GM13977 (cell line): ENCODE results near the gene GALNT18.

Experiments
- DNase-seq: peaks from one replicate; pipeline ENCODE4 v3.0.0; 2012; ENCODE audit warnings: low spot score
- CTCF ChIP-seq: IDR thresholded peaks from 2 replicates; pipeline ENCODE4 v1.5.1; 2012; ENCODE audit warnings: mild to moderate bottlenecking, control low read depth; ENCODE audit not compliant: insufficient read depth; ENCODE audit errors: extremely low read depth, missing control alignments
- in situ Hi-C: fragments of 300-500 bp; cut with MboI; formaldehyde crosslinking; loops from one replicate; pipeline ENCODE4 v1.12.0; 2022; ENCODE audit warnings: low sequenced_read_pairs, low pct_unique_long_range_greater_than_20kb, mixed read lengths, inconsistent platforms; ENCODE audit not compliant: unreplicated experiment

Gene GALNT18

DNA sequence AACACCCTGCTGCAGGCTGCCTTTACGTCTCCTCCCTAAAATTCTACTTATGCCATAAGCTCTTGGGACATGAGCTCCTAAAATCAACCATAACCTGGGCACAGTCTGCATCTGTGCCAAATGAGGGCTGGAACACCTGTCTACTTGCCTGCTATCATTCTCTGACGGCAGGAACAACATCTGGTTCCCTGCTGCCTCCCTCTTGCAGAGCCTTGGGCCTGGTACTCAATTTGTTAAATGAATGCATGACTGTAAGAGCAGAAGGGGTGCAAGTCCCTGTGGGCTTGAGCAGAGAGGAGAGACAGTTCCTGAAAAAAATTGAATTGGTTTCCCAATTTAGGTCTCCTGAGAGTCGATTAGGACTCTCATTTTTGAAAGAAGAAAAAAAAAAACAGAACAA, 202.1 kb downstream of the GALNT18 start:
- no peak for DNase-seq

GRCh38 chr11:11416917-11417316, 204.9 kb downstream of the GALNT18 start:
- TF ChIP-seq CTCF, result no peak
- in situ Hi-C loops, result no loop called here
- no peak for DNase-seq

More for the DNA sequence above, 202.1 kb downstream of the GALNT18 start:
- in situ Hi-C loops, result no loop called here
- no peak for TF ChIP-seq CTCF

DNA sequence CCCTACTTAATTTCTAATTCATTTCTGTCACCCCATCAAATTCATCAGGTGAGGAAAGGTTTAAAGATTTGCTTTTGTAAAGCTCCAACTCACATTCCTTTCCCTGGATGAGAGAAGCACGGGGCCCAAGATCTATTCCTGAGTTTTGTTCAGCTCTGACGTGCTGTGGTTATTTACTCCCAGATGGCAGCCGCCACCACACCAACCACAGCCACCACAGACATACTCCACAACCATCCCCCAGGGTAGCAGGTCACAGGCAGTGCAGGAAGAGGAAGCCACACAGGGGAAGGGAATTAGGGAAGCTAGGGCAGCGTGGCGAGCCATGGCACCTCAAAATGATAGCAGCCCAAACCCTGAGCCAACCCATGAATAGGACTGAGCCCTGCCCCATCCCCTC, 205.3 kb downstream of the GALNT18 start:
- no peak for DNase-seq
- no peak for TF ChIP-seq CTCF
- in situ Hi-C loops, result no loop called here

DNA sequence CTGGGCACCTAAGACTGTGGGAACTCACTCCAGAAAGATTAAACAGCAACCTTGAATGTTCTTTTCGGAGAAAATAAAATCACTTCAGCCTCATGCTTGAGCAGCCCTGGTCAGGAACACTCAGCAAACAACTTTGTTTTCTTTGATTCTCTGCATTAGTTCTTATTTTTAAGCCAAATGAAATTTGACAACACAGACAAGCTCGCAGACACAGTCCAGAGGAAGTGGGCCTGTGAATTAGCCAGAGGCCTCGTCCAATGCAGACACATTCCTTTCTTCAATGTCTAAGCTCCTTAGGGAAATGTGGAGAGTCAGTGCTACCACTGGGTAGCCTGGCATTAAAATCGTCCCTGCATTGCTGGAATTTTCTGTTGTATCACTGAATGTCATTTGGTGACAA, 205.9 kb downstream of the GALNT18 start:
- DNase-seq, result no peak
- in situ Hi-C loops, result no loop called here
- no peak for TF ChIP-seq CTCF

- no peak for DNase-seq
- in situ Hi-C loops, result no loop called here
- TF ChIP-seq CTCF, result no peak
Measured at GRCh38 chr11:11414996-11415395, 206.8 kb downstream of the GALNT18 start.

GRCh38 chr11:11413776-11414175, 208.0 kb downstream of the GALNT18 start:
- DNase-seq, result no peak
- in situ Hi-C loops, result no loop called here
- TF ChIP-seq CTCF, result no peak

GRCh38 chr11:11411401-11411985, 210.3 kb downstream of the GALNT18 start:
- DNase-seq, result no peak
- no peak for TF ChIP-seq CTCF
- in situ Hi-C loops, result no loop called here
